ENCODE data around the gene EEIG1.

DNA sequence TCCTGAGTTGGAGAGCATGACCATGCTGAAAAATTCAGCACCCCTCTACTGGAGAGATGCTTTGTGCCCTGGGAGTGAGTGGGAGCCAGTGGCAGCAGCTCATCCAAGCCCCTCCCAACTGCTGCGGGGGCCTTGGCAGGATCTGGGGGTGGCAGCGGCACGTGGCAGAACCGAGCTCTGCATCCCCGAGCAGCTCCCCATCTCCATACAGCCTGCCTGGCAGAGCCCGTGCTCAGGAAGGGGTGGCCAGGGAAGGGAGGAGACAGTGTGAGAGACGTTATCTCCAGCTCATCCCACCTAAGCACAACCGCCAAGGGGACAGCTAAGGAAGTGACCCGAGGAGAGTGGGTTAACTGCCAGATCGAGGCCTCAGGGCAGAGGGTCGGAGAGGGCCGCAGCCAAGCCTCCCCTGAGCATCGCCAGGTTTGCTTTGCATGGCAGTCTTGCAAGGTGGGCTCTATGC is 25.9 kb downstream of the EEIG1 start:
- TF ChIP-seq, protein P1, sequence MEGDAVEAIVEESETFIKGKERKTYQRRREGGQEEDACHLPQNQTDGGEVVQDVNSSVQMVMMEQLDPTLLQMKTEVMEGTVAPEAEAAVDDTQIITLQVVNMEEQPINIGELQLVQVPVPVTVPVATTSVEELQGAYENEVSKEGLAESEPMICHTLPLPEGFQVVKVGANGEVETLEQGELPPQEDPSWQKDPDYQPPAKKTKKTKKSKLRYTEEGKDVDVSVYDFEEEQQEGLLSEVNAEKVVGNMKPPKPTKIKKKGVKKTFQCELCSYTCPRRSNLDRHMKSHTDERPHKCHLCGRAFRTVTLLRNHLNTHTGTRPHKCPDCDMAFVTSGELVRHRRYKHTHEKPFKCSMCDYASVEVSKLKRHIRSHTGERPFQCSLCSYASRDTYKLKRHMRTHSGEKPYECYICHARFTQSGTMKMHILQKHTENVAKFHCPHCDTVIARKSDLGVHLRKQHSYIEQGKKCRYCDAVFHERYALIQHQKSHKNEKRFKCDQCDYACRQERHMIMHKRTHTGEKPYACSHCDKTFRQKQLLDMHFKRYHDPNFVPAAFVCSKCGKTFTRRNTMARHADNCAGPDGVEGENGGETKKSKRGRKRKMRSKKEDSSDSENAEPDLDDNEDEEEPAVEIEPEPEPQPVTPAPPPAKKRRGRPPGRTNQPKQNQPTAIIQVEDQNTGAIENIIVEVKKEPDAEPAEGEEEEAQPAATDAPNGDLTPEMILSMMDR (IDR thresholded peaks at IDR 0.05): no peak
- TF ChIP-seq POLR2AphosphoS5 (IDR thresholded peaks at IDR 0.05): no peak
- no peak for TF ChIP-seq POLR2A (IDR thresholded peaks at IDR 0.05)
